Heart right ventricle (tissue), 16 donors: ENCODE measurements around the gene USP47. TPM values are rescaled to one million over a fixed set of nuclear protein-coding genes. Genes with fewer than 3 reads are reported as not detected.
"Not testable (repeated sequence)": the region's sequence is repeated elsewhere in the genome, so short reads cannot be mapped to it uniquely, and the experiment has no call there.

ENCODE experiments used
- ATAC-seq, 8 donors: fragments of 200-7000 bp; cut with Tn5 transposase; one replicate each; pipeline ENCODE4 v1.9.1; 2020; ENCODE audit warnings: mild to moderate bottlenecking in 8 of 8, moderate library complexity in 8 of 8, moderate number of reproducible peaks in 1 of 8
- DNase-seq, 2 donors: peaks; one replicate each; pipeline ENCODE4 v3.0.0-alpha.2; 2020
- H3K27ac ChIP-seq, 10 donors: fragments of 200-600 bp; sonication (generic) in 2 of 10; one replicate each; pipeline versions ENCODE4 v1.5.0 to v1.8.0; 2020 to 2022; ENCODE audit warnings: mild to moderate bottlenecking in 3 of 10
- H3K27me3 ChIP-seq, 7 donors: fragments of 200-600 bp; one replicate each; pipeline ENCODE4 v1.8.0; 2021 to 2022; ENCODE audit warnings: mild to moderate bottlenecking in 2 of 7
- H3K36me3 ChIP-seq, 9 donors: fragments of 200-600 bp; sonication (generic) in 1 of 9; one replicate each; pipeline versions ENCODE4 v1.5.0 to v1.8.0; 2020 to 2022; ENCODE audit warnings: mild to moderate bottlenecking in 2 of 9
- H3K4me1 ChIP-seq, 9 donors: fragments of 200-600 bp; sonication (generic) in 1 of 9; one replicate each; pipeline versions ENCODE4 v1.5.0 to v1.8.0; 2020 to 2022; ENCODE audit warnings: mild to moderate bottlenecking in 4 of 9
- H3K4me3 ChIP-seq, 10 donors: fragments of 200-600 bp; sonication (generic) in 2 of 10; one replicate each; pipeline versions ENCODE4 v1.5.0 to v1.8.0; 2020 to 2022; ENCODE audit warnings: mild to moderate bottlenecking in 7 of 10, moderate library complexity in 2 of 10
- H3K9me3 ChIP-seq, 11 donors: fragments of 200-600 bp in 10 of 11; sonication (generic) in 2 of 11; one replicate each; pipeline versions ENCODE4 v1.5.0 to v1.8.0; 2013 to 2022; ENCODE audit warnings: mild to moderate bottlenecking in 2 of 11, control low read depth in 1 of 11, moderate library complexity in 1 of 11
- WGBS, 2 donors: extraction: QIAGEN DNeasy Blood & Tissue Kit; methylation state at CpG; one replicate each; pipeline ENCODE4 v1.1.7; 2013; ENCODE audit warnings: inconsistent platforms in 1 of 2; 5-methylcytosine and 5-hydroxymethylcytosine counted together
- intact Hi-C, 10 donors: fragments of 100-400 bp; cut with DNase I; formaldehyde crosslinking; loops; one replicate each; pipeline versions ENCODE4 v1.11.1 to v1.14.2; 2022
- polyA plus RNA-seq, 2 donors: library from polyadenylated mRNA; stranded (reverse); fragments of 200-250 nt; gene quantifications; one replicate each; pipeline ENCODE4 v1.2.3, GENCODE V29; 2013
- total RNA-seq, 10 donors: library from RNA; stranded (reverse); fragmentation: NEBNext Ultra II Directional in 3 of 10; extraction: Animal tissue kit (Norgen Biotek cat#: 25700) in 3 of 10; gene quantifications; one replicate each; pipeline versions ENCODE4 v1.2.1 to v1.2.4, GENCODE V29; 2021 to 2023
- TF ChIP-seq, protein P1 (sequence below), 9 donors: fragments of 200-600 bp; sonication (generic) in 2 of 9; IDR thresholded peaks; one replicate each; pipeline versions ENCODE4 v1.5.0 to v1.8.0; 2021 to 2022; ENCODE audit warnings: antibody characterized with exemption in 9 of 9, mild to moderate bottlenecking in 5 of 9, moderate library complexity in 1 of 9
- donor health status: Arrhythmogenic right ventricular cardiomyopathy.
- donor health status: ischemic (EF 13 %, LVEDD 7.1; RV severe dilation, severe dysfunction).
- donor health status: healthy with polysubstance abuse.
- donor health status: DM: no; HTN: yes; CAD: no.
- donor health status: DM: no; HTN: no; CAD: no.
- donor health status: ischemic (EF 25% LVEDD 6.9; RV normal size, moderate dysfunction).
- donor health status: ischemic (EF 25% LVEDD 5.7; RV mildly dilated, moderate dysfunction).
- donor health status: healthy.
- donor health status: DM: yes; HTN: yes; CAD: no.
- donor health status: Ischemic cardiomyopathy.
- donor health status: ischemic (EF 35%, LVEDD 5.7; RV mildly dilated, moderate dysfunction).
- donor health status: nonischemic (EF 11% LVEDD 7.7; RV severe dilation, severe dysfunction).
- donor health status: DM: yes; HTN: yes; CAD: no.
- donor health status: PGD.
- donor health status: ischemic (EF 29% LVEDD 5.4; RV normal size, mild dysfunction).
- donor health status: nonischemic (EF 23%, LVEDD 6.1; RV moderate dilation, normal function).

USP47 gene
- total and polyA plus RNA-seq, 12 donors, result 30.5 to 56.4 (median 52.5) TPM

DNA sequence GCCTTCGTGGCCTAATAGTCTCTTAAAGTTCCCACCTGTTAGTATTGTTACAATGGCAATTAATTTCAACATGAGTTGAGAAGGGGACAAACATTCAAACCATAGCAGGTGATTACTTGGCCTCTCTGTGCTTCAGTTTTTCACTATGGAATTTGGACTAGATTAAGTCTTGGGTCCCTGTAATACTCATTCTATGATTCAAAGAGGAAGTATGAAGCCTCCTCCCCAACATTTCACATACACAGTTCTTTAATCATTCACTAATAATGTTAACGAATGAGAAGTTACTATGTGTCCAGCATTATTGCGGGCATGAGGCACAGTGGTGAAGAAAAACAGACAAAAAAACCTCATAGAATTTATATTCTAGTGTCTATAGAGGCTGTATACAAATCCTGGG, 19.9 kb upstream of the USP47 start:
- Histone ChIP-seq H3K27me3 (no peaks in the 10 kb centered on the region), H3K27ac (no peak overlapping the region), H3K9me3 (no peaks in the 10 kb centered on the region), H3K4me3 (no peak overlapping the region), H3K4me1 (no peaks in the 10 kb centered on the region), H3K36me3 (no peaks in the 10 kb centered on the region)
- DNase-seq, result no peak
- no peak for ATAC-seq
- WGBS, 2 donors, result 74 to 84% methylated on average over 3 of the region's 3 CpGs
- TF ChIP-seq, protein P1, sequence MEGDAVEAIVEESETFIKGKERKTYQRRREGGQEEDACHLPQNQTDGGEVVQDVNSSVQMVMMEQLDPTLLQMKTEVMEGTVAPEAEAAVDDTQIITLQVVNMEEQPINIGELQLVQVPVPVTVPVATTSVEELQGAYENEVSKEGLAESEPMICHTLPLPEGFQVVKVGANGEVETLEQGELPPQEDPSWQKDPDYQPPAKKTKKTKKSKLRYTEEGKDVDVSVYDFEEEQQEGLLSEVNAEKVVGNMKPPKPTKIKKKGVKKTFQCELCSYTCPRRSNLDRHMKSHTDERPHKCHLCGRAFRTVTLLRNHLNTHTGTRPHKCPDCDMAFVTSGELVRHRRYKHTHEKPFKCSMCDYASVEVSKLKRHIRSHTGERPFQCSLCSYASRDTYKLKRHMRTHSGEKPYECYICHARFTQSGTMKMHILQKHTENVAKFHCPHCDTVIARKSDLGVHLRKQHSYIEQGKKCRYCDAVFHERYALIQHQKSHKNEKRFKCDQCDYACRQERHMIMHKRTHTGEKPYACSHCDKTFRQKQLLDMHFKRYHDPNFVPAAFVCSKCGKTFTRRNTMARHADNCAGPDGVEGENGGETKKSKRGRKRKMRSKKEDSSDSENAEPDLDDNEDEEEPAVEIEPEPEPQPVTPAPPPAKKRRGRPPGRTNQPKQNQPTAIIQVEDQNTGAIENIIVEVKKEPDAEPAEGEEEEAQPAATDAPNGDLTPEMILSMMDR (IDR thresholded peaks at IDR 0.05), result no peak
- intact Hi-C loops, result no loop called here

- Histone ChIP-seq H3K27me3 (no peaks in the 10 kb centered on the region), H3K9me3 (no peaks in the 10 kb centered on the region), H3K4me3 (no peak overlapping the region), H3K36me3 (no peaks in the 10 kb centered on the region), H3K27ac (no peak overlapping the region), H3K4me1 (no peaks in the 10 kb centered on the region)
- TF ChIP-seq, protein P1 (IDR thresholded peaks at IDR 0.05), result no peak
- intact Hi-C loops, result no loop called here
- no peak for DNase-seq
- no peak for ATAC-seq
- whole genome bisulfite sequencing, 2 donors, result 63 to 65% methylated on average over 4 of the region's 4 CpGs
Measured at GRCh38 chr11:11822946-11823345, 18.8 kb upstream of the USP47 start.

GRCh38 chr11:11826260-11826659, 15.5 kb upstream of the USP47 start:
- H3K4me3 ChIP-seq, result no peak overlapping the region
- H3K27me3 ChIP-seq, result no peaks in the 10 kb centered on the region
- DNase-seq (no peak), ATAC-seq (no peak)
- H3K9me3 ChIP-seq, result peaks cover 0 to under 1% (median 0%) of the 10 kb centered on the region in 11 donors
- intact Hi-C loops, result no loop called here
- H3K36me3 ChIP-seq, result no peaks in the 10 kb centered on the region
- TF ChIP-seq, protein P1 (IDR thresholded peaks at IDR 0.05), result no peak
- no peaks in the 10 kb centered on the region for H3K4me1 ChIP-seq
- no peak overlapping the region for H3K27ac ChIP-seq
- WGBS, 2 donors, result 94% methylated on average over 1 of the region's 1 CpG

- intact Hi-C loops, result no loop called here
- peaks cover 0 to 3% (median 0%) of the 10 kb centered on the region in 11 donors for H3K9me3 ChIP-seq
- no peak overlapping the region for H3K27ac ChIP-seq
- 86 to 88% methylated on average over 7 of the region's 7 CpGs for WGBS, 2 donors
- no peak for DNase-seq
- H3K4me3 ChIP-seq, result no peak overlapping the region
- TF ChIP-seq, protein P1 (IDR thresholded peaks at IDR 0.05), result no peak
- H3K27me3 ChIP-seq, result no peaks in the 10 kb centered on the region
- ATAC-seq, result no peak
- H3K36me3 ChIP-seq, result no peaks in the 10 kb centered on the region
- H3K4me1 ChIP-seq, result no peaks in the 10 kb centered on the region
Measured at GRCh38 chr11:11827272-11827671, 14.5 kb upstream of the USP47 start.

- H3K4me1 ChIP-seq, intact Hi-C loops, H3K9me3 ChIP-seq, H3K27me3 ChIP-seq, DNase-seq, ATAC-seq, H3K4me3 ChIP-seq, H3K36me3 ChIP-seq, H3K27ac ChIP-seq: not testable (repeated sequence)
- 83 to 88% methylated on average over 7 of the region's 7 CpGs for WGBS, 2 donors
Measured at GRCh38 chr11:11831406-11831805, 10.4 kb upstream of the USP47 start.
